Measurements from ENCODE around the gene SLC39A11. TPM values are rescaled to one million over a fixed set of nuclear protein-coding genes. Genes with fewer than 3 reads are reported as not detected.

The SLC39A11 gene
- polyA plus RNA-seq, 1 donor from 2014 or later, result 8.0 TPM

- TF ChIP-seq SMC3 (conservative IDR thresholded peaks at IDR 0.05; ENCODE audit: poor library complexity) (no peak), EZH2 (IDR thresholded peaks at IDR 0.05; ENCODE audit: borderline replicate concordance, insufficient read depth, low read length, poor library complexity, severe bottlenecking) (no peak), REST (IDR thresholded peaks at IDR 0.05; ENCODE audit: borderline replicate concordance) (no peak), POLR2AphosphoS5 (IDR thresholded peaks at IDR 0.05) (no peak), MXI1 (conservative IDR thresholded peaks at IDR 0.05; ENCODE audit: poor library complexity, severe bottlenecking) (no peak), TAF1 (IDR thresholded peaks at IDR 0.05; ENCODE audit: low read depth) (no peak), RAD21 (conservative IDR thresholded peaks at IDR 0.05) (no peak), EP300 (conservative IDR thresholded peaks at IDR 0.05; ENCODE audit: poor library complexity, severe bottlenecking) (no peak), CTCF (IDR thresholded peaks at IDR 0.05; ENCODE audit: poor library complexity, severe bottlenecking) (no peak)
- Histone ChIP-seq H3K9me2 (ENCODE audit: insufficient read depth, low read length) (no peaks in the 10 kb centered on the region), H4K20me1 (ENCODE audit: insufficient read depth) (no peaks in the 10 kb centered on the region), H3K9ac (ENCODE audit: low read length) (no peak overlapping the region), H3F3A (ENCODE audit: insufficient read depth, low read length, poor library complexity, severe bottlenecking) (no peaks in the 10 kb centered on the region), H3K79me2 (replicated peaks; ENCODE audit: insufficient read depth, low read length) (no peaks in the 10 kb centered on the region), H2AFZ (ENCODE audit: low read depth, low read length) (no peak overlapping the region), H3K4me2 (ENCODE audit: low read length) (no peak overlapping the region), H3K4me3 (ENCODE audit: low read length) (no peak overlapping the region), H3K9me3 (ENCODE audit: low read length) (no peaks in the 10 kb centered on the region), H3K36me3 (ENCODE audit: insufficient read depth, low read length) (no peaks in the 10 kb centered on the region), H3K27ac (ENCODE audit: low read length) (no peak overlapping the region), H3K27me3 (ENCODE audit: insufficient read depth, low read depth, low read length) (no peaks in the 10 kb centered on the region)
Observed at GRCh38 chr17:73020110-73020509, 72.4 kb downstream of the SLC39A11 start.

- H3K27me3 ChIP-seq (ENCODE audit: insufficient read depth, low read depth, low read length), result no peaks in the 10 kb centered on the region
- no peaks in the 10 kb centered on the region for H4K20me1 ChIP-seq (ENCODE audit: insufficient read depth)
- no peak for TF ChIP-seq EP300 (conservative IDR thresholded peaks at IDR 0.05; ENCODE audit: poor library complexity, severe bottlenecking)
Observed at GRCh38 chr17:73018599-73018998, 73.9 kb downstream of the SLC39A11 start.

GRCh38 chr17:73017658-73018057, 74.8 kb downstream of the SLC39A11 start:
- Histone ChIP-seq H2AFZ (ENCODE audit: low read depth, low read length) (no peak overlapping the region), H3K79me2 (replicated peaks; ENCODE audit: insufficient read depth, low read length) (no peaks in the 10 kb centered on the region), H3K9ac (ENCODE audit: low read length) (no peak overlapping the region), H3K4me2 (ENCODE audit: low read length) (no peak overlapping the region), H3K9me2 (ENCODE audit: insufficient read depth, low read length) (no peaks in the 10 kb centered on the region), H3K4me3 (ENCODE audit: low read length) (no peak overlapping the region), H3K36me3 (ENCODE audit: insufficient read depth, low read length) (no peaks in the 10 kb centered on the region), H3K27ac (ENCODE audit: low read length) (no peak overlapping the region), H3F3A (ENCODE audit: insufficient read depth, low read length, poor library complexity, severe bottlenecking) (no peaks in the 10 kb centered on the region), H3K9me3 (ENCODE audit: low read length) (no peaks in the 10 kb centered on the region), H4K20me1 (ENCODE audit: insufficient read depth) (no peaks in the 10 kb centered on the region), H3K27me3 (ENCODE audit: insufficient read depth, low read depth, low read length) (no peaks in the 10 kb centered on the region)
- no peak for TF ChIP-seq MXI1 (conservative IDR thresholded peaks at IDR 0.05; ENCODE audit: poor library complexity, severe bottlenecking)
- TF ChIP-seq EP300 (conservative IDR thresholded peaks at IDR 0.05; ENCODE audit: poor library complexity, severe bottlenecking), result no peak
- TF ChIP-seq REST (IDR thresholded peaks at IDR 0.05; ENCODE audit: borderline replicate concordance), result no peak
- no peak for TF ChIP-seq RAD21 (conservative IDR thresholded peaks at IDR 0.05)
- TF ChIP-seq TAF1 (IDR thresholded peaks at IDR 0.05; ENCODE audit: low read depth), result no peak
- TF ChIP-seq EZH2 (IDR thresholded peaks at IDR 0.05; ENCODE audit: borderline replicate concordance, insufficient read depth, low read length, poor library complexity, severe bottlenecking), result no peak
- TF ChIP-seq POLR2AphosphoS5 (IDR thresholded peaks at IDR 0.05), result no peak
- no peak for TF ChIP-seq SMC3 (conservative IDR thresholded peaks at IDR 0.05; ENCODE audit: poor library complexity)
- TF ChIP-seq CTCF (IDR thresholded peaks at IDR 0.05; ENCODE audit: poor library complexity, severe bottlenecking), result no peak

More at GRCh38 chr17:73018599-73018998, 73.9 kb downstream of the SLC39A11 start:
- Histone ChIP-seq H3K4me2 (ENCODE audit: low read length) (no peak overlapping the region), H3F3A (ENCODE audit: insufficient read depth, low read length, poor library complexity, severe bottlenecking) (no peaks in the 10 kb centered on the region), H3K79me2 (replicated peaks; ENCODE audit: insufficient read depth, low read length) (no peaks in the 10 kb centered on the region), H3K4me3 (ENCODE audit: low read length) (no peak overlapping the region), H3K36me3 (ENCODE audit: insufficient read depth, low read length) (no peaks in the 10 kb centered on the region), H3K9me3 (ENCODE audit: low read length) (no peaks in the 10 kb centered on the region), H3K27ac (ENCODE audit: low read length) (no peak overlapping the region), H2AFZ (ENCODE audit: low read depth, low read length) (no peak overlapping the region), H3K9me2 (ENCODE audit: insufficient read depth, low read length) (no peaks in the 10 kb centered on the region), H3K9ac (ENCODE audit: low read length) (no peak overlapping the region)
